ENCODE data around the gene CORO7.
A peak's percentile ranks its signal among the peaks of the same experiment; 100 is the strongest.
"Not testable (repeated sequence)": the region's sequence is repeated elsewhere in the genome, so short reads cannot be mapped to it uniquely, and the experiment has no call there.

CORO7 gene

DNA sequence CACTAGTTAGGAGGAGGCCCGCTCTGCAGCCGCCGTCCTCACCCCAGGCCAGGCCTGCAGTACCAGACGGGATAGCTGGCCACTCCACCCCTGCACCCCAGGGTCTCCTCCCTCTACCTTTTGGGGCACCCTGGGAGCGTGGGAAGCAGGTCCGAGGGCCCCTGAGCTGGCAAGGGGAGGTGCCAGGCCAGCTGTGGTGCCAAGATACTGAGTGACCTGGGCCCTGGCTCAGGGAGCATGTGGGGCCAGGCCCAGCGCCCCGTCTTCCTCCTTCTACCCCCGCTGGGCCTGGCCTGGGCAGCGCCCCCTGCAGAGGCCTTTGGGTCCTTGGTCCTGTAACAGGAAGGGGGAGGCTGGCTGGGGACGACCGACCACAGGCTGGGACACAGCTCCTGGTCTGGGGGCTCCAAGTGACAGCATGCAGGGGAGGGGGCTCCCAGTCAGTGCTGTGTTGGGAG, 78.2 kb downstream of the CORO7 start:
- no peak for DNase-seq (ENCODE audit: low read depth in 2 of 2)

DNA sequence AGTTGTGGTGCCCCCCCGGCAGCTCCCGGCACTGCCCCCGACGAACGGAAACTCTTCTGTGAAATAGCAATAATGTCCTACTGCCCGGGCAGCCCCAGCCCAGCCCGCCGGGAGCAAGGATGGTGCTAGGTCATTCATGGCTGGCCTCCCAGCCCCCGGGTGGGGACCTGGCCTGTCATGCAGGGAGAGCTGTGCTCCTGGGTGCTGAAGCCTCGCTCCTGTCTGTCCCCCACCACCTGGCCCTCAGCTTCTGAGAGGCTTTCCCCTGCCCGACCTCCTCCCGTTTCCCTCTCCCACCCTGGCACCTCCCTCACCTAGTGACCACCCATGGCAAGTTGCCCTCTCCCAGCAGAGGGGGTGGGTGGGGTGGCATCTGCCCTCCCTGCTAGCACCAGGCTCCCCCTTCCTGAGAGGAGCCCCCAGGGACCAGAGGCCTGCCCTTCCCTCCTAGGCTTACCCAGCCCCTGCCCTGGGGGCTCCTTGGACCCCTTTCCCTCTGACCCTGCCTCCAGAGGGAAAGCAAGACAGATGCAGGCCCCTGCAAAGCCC, 78.8 kb downstream of the CORO7 start:
- no peak for DNase-seq (ENCODE audit: low read depth in 2 of 2)

DNA sequence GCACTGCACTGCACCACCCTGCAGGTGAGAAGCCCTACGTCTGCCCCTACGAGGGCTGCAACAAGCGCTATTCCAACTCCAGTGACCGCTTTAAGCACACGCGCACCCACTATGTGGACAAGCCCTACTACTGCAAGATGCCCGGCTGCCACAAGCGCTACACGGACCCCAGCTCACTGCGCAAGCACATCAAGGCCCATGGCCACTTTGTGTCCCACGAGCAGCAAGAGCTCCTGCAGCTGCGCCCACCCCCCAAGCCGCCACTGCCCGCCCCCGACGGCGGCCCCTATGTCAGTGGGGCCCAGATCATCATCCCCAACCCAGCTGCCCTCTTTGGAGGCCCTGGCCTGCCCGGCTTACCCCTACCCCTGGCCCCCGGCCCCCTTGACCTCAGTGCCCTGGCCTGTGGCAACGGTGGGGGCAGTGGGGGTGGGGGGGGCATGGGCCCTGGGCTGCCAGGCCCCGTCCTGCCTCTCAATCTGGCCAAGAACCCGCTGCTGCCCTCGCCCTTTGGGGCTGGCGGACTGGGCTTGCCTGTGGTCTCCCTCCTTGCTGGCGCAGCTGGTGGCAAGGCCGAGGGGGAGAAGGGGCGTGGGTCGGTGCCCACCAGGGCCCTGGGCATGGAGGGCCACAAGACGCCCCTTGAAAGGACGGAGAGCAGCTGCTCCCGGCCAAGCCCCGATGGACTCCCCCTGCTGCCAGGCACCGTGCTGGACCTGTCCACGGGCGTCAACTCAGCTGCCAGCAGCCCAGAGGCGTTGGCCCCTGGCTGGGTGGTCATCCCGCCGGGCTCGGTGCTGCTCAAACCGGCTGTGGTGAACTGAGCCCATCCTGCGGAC, 79.5 kb downstream of the CORO7 start:
- no peak for DNase-seq (ENCODE audit: low read depth in 2 of 2)

DNA sequence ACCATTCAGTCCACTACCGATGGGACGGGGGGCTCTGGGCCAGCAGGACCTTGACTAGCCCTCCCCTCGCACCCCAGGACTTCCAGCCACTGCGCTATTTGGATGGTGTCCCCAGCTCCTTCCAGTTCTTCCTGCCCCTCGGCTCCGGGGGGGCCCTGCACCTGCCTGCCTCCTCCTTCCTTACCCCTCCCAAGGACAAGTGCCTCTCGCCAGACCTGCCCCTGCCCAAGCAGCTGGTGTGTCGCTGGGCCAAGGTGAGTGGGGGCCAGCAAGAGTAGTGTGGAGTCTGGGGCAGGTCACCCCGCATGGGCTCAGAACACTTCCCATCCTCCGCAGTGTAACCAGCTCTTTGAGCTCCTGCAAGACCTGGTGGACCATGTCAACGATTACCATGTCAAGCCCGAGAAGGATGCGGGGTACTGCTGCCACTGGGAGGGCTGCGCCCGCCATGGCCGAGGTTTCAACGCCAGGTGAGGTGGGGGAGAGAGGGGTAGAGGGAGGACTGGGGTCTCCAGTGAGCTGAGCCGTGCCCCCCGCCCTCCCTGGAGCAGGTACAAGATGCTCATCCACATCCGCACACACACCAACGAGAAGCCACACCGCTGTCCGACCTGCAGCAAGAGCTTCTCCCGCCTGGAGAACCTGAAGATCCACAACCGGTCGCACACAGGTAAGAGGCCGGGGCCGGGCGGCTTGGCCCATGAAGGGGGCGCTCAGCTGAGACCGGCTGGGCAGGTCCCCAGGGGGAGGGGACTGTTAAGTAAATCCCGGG, 81.5 kb downstream of the CORO7 start:
- DNase-seq (ENCODE audit: low read depth in 2 of 2), result no peak

DNA sequence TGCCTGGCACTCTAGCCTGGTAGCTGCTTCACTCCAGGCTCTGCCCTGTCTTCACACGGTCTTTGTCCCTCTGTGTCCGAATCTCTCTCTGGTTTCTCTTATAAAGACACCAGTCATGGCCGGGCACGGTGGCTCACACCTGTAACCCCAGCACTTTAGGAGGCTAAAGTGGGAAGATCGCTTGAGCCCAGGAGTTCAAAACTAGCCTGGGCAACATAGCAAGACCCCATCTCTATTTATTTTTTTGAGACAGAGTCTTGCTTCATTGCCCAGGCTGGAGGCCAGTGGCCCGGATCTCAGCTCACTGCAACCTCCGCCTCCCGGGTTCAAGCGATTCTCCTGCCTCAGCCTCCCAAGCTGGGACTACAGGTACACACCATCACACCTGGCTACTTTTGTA, 82.7 kb downstream of the CORO7 start:
- DNase-seq (ENCODE audit: low read depth in 2 of 2), result not testable (repeated sequence)

DNA sequence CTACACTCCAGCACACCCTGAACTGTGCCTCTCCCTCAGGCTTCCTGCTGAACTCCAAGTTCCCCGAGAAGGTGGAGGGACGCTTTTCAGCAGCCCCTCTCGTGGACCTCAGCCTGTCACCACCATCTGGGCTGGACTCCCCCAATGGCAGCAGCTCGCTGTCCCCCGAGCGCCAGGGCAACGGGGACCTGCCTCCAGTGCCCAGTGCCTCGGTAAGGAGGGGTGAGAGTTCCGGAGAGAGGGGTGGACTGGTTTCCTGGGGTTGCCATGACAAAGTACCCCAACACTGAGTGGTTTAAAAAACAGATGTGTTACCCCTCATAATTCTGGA, 83.1 kb downstream of the CORO7 start:
- DNase-seq (ENCODE audit: low read depth in 2 of 2), result no peak

DNA sequence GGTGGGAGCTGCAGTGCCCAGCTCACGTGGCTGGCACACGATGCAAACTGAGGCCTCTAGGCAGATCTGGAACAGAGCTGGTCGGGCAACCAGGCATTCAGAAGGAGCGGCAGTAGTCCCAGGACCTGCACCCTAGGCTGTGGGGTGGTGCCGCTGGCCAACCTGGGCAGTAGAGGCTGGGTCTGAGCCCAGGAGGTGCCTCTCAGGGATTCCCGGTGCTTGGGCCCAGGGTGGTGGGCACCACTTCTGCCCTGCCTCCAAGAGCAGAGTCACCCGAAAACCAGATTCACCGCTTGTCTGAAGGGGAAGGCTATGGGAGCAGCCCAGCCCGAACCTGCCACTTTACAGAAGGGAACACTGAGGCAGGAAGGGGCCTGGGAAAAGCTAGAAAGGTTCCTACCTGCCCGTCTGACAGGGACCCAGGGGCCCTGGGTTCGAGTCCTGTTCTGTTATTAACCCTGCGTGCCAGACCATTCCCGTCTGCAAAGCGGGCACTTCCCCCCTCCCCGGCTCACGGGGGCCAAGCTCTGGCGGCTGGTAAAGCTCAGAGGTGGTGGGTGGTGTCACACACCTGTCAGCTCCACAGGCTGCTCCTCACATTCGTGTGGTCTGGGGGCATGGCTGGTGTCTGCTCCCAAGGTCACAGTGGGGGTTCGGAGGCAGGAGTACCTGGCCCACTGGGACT, 83.6 kb downstream of the CORO7 start:
- no peak for DNase-seq (ENCODE audit: low read depth in 2 of 2)

DNA sequence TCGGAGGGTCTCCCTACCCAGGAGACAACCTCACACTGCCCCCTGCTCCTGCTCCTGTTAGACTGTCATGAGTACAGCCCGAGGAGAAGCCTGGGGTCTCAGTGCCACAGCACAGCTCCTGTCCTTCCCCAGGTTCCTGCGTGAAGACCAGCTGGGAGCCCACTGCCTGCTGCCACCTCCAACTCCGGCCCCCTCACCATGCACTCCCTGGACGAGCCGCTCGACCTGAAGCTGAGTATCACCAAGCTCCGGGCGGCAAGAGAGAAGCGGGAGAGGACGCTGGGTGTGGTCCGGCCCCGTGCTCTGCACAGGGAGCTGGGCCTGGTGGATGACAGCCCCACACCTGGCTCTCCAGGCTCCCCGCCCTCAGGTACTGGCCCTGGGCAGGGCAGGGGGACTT, 84.3 kb downstream of the CORO7 start:
- no peak for DNase-seq (ENCODE audit: low read depth in 2 of 2)

DNA sequence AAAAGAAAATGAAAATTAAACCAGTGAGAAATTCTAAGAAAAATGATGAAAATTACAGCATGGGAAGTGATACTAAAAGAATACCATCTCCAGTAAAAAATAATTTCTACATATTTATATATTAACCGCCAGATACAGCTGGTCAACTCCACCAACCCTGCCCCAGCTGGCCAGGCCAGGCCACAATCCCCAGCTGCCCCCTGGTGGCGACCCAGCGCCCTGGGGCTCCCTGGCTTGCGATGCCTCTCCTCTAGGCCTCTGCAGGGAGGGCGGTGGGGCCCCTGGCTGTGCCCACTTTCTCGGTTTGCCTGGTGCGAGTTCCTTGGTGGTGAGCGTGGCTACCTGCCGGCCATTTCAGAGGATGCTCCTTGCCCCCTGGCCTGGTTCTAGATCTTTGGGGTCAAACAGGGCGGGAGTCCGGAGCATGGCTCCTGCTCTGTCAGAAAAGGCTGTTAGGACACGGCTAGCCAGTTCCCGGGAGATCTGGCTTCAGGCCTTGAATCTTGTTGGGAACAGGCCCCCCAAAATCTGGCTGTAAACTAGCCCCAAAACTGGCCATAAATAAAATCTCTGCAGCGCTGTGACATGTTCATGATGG, 86.0 kb downstream of the CORO7 start:
- peak; percentile 66 to 77 for DNase-seq (ENCODE audit: low read depth in 2 of 2)

DNA sequence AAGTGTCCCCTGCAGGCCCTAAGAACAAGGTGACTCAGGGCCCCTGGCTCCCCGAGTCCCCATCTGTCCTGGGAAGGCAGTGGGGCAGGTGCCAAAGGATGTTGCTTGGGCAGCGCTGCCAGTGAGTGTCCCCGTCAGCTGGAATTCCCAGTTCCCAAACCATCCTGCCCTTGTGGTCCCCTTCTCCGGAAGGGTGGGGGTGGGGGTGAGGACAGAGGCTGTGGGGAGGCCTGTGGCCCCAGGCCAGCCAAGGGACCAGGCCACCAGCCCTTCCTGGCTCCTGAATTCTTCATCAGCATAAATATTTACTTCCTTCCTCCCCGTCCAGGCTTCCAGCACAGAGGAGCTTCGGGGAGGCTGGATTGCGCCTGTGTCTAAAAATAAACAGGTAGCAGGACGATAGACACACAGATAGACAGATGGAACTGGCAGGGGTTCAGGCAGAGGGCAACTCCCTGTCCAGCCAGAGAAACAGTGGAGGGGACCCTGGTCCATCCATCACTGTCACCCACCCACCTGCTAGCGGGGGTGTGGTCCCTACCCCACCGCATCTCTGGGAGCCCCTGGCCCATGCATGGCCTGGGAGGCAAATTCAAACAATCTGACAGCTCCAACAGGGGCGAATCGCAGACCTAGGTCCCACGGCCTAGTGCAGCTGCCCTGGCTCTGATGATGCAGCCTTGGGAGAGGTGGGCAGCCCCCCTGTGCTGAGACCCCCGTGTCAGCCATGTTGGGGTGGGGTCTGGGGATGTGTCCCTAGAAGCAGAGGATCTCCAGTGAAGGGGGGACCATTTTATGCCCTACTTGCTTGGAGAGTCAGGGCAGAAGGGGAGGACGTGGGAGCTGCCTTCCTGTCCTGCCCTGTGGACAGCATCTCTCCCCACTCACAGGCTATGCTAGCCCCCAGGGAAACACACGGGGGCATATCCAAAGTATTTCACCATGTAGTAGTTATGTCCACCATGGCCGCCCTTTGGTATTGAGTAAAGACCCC, 87.3 kb downstream of the CORO7 start:
- DNase-seq (ENCODE audit: low read depth in 2 of 2), result no peak

DNA sequence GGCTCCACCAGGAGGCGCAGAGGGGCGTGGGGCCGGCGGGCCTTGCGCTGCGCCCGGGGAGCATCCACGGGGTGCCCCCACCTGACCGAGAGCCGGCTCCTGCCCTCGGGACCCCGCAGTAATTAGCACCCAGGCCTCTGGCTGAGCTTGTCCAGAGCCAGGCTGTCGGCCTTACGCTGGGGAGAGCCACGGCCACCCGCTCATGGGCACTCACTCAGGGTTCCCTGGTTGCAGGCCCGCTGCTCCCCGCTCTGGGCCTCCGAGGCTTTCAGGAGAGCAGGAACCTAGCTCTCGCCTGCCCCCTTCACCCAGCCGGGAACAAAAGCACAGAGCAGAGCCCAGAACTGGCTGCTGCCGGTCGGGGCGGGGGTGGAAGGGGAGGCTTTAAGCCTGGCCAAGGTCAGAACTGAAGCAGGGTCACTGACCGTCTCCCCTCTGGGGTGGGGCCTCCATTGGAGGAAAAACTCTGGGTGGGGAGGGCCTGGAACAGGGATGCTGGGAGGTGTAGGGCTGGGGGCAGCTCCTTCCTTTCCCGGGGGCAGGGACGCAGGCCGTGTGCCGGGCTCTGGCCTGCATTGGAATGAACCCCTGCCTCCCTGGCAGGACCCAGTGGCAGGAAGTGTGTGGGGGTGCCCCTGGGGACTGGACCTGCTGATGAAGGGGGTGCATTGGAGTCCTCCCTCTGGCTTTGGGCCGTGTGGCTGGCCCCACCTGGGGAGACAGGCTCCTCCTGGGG, 88.2 kb downstream of the CORO7 start:
- peak; percentile 46 to 57 for DNase-seq (ENCODE audit: low read depth in 2 of 2)

DNA sequence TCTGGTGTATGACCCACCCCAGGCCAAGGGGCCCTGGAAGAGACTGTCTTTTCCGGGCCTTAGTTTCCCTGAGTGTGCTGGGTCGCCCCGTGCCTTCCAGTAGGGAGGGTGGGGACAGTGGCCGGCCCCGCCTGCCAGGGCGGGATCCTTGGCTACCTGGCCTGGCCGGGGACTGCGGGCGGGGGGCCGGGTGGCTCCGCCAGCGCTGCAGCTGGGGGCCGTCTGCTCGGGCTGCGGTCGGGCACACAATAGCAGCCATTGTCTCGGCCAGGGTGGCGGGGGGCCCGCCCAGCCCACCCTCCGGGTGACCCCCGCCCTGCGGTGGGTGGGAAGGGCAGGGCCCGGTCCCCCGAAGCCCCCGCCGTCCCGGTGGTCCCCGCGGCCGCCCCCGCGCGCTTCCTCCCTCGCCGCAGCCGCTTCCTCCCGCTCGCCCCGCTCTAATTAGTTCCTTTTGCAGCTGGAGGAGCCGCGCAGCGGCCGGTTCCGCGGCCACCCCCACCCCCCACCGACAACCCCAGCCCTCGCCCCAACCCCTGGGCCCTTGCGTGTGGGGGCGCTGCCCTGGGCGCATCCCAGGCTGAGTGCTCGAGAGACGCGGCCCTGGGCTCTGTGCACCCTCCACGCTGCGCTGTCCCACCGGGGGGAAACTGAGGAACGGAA, 88.9 kb downstream of the CORO7 start:
- no peak for DNase-seq (ENCODE audit: low read depth in 2 of 2)

DNA sequence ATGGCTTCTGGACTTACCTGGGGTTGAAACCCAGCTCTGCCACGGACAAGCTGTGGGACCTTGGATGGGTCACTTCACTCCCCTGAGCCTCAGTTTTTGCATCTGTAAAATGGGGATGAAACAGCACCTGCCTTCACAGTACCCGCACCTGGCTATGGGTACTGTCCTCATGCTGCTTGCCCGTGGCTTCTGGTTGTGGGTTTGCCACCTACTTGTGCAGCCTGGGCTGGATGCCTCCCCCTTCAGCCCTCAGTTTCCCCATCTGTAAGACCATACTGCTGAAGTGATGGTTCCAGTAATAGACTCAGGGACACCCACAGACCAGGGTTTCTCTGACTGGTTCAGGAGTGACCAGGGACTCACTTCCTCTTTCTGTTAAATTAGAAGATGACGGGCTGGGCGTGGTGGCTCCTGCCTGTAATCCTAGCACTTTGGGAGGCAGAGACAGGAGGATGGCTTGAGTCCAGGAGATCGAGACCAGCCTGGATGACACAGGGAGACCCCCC, 91.1 kb downstream of the CORO7 start:
- no peak for DNase-seq (ENCODE audit: low read depth in 2 of 2)

DNA sequence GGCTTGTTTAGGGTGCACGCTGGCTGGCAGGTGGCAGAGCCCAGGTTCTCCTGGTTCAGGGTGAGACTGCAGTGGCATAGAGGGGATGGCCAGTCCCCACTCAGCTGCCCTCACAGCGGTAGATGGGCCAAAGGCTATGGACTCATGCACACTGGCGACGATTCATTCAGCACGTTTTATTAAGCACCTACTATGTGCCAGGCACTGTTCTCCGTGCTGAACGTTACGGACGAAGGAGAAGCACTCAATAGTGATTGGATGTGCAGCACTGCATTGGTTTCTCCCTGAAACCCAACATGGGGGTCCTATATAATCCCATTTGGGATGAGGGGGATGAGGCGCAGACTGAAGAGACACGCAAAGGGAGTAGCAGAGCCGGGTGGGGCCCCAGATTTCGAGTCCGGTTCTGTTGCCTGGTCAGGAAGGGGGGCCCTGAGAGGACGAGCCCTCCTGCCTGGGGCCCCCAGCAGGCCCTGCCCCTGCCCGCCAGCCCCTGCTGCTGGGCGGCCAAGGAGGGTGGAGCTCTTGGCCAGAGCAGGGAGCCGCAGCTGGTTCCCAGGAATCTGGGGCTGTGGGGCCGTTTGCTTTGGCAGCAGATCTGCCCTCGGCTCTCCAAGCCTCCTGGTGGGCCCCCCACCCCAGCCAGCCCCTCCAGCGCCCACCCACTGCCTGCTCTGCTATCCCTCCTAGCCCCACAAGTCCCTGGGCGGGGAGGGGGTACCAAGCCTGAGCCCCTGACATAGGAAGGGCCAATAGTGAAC, 91.7 kb downstream of the CORO7 start:
- DNase-seq (ENCODE audit: low read depth in 2 of 2), result no peak

DNA sequence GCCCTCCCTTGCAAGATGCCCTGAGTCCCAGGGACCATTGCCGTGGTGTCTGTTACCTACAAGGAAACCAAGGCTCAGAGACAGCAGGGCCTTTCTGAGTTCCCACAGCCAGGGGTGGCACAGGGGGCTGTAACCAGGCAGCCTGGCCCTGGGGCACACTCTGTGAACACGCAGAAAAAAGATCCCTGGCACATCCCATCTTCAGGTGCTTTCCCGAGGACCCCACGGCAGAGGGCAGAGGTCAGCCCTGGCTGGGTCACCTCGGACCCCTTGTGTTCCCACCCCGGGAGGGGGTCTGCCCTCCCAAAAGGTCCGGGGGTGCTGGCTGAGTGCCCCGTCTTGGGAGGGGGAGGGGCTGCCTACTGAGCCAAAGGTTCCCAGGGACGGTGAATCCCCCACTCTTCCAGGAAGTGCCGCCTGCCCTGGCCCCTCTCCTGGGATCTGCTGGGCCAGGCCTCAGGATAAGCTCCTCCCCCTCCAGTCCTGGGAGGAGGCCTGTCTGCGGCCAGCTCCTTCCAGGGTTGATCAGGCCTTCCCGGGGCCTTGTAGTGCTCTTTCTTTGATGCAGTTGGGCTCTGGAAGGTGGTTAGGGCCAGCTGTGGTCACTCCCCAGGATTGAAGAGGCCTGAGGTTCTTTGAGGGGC, 92.4 kb downstream of the CORO7 start:
- DNase-seq (ENCODE audit: low read depth in 2 of 2), result no peak

DNA sequence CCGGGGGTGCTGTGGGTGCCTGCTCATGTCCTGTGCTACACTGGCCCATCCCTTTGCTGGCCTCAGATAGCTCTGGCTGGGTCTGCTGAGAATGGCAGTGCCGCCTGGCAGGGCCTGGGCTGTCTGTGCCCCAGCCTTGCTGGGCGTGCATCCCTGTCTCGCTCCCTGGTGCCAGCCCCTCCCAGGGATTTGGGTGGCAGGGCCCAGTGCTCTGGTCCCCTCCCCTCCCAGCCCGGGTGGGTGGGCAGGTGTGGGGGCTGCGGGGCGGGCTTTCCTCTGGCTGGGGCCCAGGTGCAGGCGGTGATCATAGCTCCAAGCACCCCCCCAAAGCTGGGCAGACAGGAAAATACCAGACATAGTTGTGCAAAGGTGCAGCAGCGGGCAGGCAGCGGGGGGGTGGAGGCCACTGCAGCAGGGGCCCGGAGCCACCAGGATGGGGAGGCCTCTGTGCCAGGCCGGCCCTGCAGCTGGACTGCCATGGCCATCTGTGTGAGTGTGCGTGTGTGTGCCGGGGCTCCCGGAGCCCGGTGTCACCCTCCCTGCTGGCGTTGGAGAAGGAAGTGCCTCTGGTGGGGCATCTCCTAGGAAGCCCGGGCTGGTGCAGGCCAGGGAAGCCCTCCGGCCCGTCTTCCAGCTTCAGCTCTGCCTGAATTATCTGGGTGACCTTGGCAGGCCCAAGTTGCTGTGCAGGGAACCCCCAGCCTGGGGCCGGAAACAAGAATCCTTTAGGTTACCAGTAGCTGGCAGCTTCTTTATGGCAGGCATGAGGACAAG, 93.1 kb downstream of the CORO7 start:
- DNase-seq (ENCODE audit: low read depth in 2 of 2), result no peak

Data from stimulated activated CD4-positive, alpha-beta T cell treated with anti-CD3 and anti-CD28 coated beads, Interleukin-4, amount 100 ng/mL, for 48 hours (primary cell).